ENCODE measurements around the gene ZNF318. TPM values are rescaled to one million over a fixed set of nuclear protein-coding genes. Genes with fewer than 3 reads are reported as not detected.
"Not testable (repeated sequence)": the region's sequence is repeated elsewhere in the genome, so short reads cannot be mapped to it uniquely, and the experiment has no call there.

The ZNF318 gene
- polyA plus RNA-seq, 1 of the 3 experiments (the other 2 are of a cell fraction), result 6.3 TPM

DNA sequence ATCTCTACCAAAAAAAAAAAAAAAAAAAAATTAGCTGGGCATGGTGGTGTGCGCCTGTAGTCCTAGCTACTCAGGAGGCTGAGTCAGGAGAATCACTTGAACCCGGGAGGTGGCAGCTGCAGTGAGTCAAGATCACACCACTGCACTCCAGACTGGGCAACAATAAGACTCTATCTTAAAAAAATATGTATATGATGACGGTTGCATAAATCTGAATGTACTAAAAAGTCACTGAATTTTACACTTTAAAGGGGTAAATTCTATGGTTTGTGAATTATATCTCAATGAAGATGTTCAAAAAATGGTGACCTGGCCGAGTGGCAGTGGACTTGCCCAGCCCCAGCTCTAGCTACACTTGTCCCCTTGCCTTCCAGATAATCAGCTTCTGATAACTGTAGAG lies 47.5 kb upstream of the ZNF318 start (continued):
- TF ChIP-seq, protein P1, sequence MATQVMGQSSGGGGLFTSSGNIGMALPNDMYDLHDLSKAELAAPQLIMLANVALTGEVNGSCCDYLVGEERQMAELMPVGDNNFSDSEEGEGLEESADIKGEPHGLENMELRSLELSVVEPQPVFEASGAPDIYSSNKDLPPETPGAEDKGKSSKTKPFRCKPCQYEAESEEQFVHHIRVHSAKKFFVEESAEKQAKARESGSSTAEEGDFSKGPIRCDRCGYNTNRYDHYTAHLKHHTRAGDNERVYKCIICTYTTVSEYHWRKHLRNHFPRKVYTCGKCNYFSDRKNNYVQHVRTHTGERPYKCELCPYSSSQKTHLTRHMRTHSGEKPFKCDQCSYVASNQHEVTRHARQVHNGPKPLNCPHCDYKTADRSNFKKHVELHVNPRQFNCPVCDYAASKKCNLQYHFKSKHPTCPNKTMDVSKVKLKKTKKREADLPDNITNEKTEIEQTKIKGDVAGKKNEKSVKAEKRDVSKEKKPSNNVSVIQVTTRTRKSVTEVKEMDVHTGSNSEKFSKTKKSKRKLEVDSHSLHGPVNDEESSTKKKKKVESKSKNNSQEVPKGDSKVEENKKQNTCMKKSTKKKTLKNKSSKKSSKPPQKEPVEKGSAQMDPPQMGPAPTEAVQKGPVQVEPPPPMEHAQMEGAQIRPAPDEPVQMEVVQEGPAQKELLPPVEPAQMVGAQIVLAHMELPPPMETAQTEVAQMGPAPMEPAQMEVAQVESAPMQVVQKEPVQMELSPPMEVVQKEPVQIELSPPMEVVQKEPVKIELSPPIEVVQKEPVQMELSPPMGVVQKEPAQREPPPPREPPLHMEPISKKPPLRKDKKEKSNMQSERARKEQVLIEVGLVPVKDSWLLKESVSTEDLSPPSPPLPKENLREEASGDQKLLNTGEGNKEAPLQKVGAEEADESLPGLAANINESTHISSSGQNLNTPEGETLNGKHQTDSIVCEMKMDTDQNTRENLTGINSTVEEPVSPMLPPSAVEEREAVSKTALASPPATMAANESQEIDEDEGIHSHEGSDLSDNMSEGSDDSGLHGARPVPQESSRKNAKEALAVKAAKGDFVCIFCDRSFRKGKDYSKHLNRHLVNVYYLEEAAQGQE (IDR thresholded peaks at IDR 0.05; ENCODE audit: low read depth, low read length), result no peak
- TF ChIP-seq MXI1 (IDR thresholded peaks at IDR 0.05; ENCODE audit: low read depth, low read length) (no peak), CHD2 (IDR thresholded peaks at IDR 0.05; ENCODE audit: low read length, partially characterized antibody) (no peak), GATA2 (CRISPR knock-in tag; IDR thresholded peaks at IDR 0.05) (no peak)

GRCh38 chr6:43415275-43415674 lies 45.8 kb upstream of the ZNF318 start:
- H3K9me2 ChIP-seq; H3K9ac ChIP-seq; H3K4me3 ChIP-seq (ENCODE audit: low read depth in 2 of 2, low read length in 1 of 2); H3K79me2 ChIP-seq (ENCODE audit: insufficient read depth); H2AFZ ChIP-seq (ENCODE audit: low read depth); H3F3A ChIP-seq (replicated peaks; ENCODE audit: insufficient read depth); H4K20me1 ChIP-seq (ENCODE audit: insufficient read depth); H3K9me3 ChIP-seq; H3K36me3 ChIP-seq (replicated peaks in 1 of 2; ENCODE audit: control insufficient read depth in 1 of 2, insufficient read depth in 2 of 2, low read length in 1 of 2); DNase-seq; H3K27me3 ChIP-seq (ENCODE audit: insufficient read depth); H3K4me2 ChIP-seq; H3K4me1 ChIP-seq (ENCODE audit: control insufficient read depth in 1 of 2, insufficient read depth in 2 of 2, low read depth in 1 of 2, low read length in 1 of 2); POLR2A ChIA-PET; H3K27ac ChIP-seq (ENCODE audit: low read depth in 2 of 2, low read length in 1 of 2): not testable (repeated sequence)
- 79% methylated on average over 8 of the region's 8 CpGs for WGBS (ENCODE audit: low lambda C conversion rate)
- CTCF ChIA-PET, result interaction anchor here (1.4 kb wide), 1 partner anchor 29 kb away, joined by 3 read pairs; no protein-coding TSS in a partner anchor

GRCh38 chr6:43413002-43413401 lies 43.6 kb upstream of the ZNF318 start:
- H3K9me2 ChIP-seq, result no peaks in the 10 kb centered on the region
- no peaks in the 10 kb centered on the region for H3K9me3 ChIP-seq
- ChIA-PET POLR2A (interaction anchor here (1.5 kb wide), 1 partner anchor 14 kb away, joined by 4 read pairs; the partner anchor contains the start of gene ABCC10), CTCF (interaction anchor here (0.7 to 1.8 kb wide), 5 partner anchors 9 to 94 kb away, joined by 3 to 7 read pairs (median 3); no protein-coding TSS in a partner anchor)
- H3K9ac ChIP-seq, result no peak overlapping the region
- no peak overlapping the region for H2AFZ ChIP-seq (ENCODE audit: low read depth)
- H3K79me2 ChIP-seq (ENCODE audit: insufficient read depth), result no peaks in the 10 kb centered on the region
- TF ChIP-seq RFX5 (IDR thresholded peaks at IDR 0.05; ENCODE audit: low read length) (no peak), YY1 (IDR thresholded peaks at IDR 0.05; ENCODE audit: low read depth) (no peak)
- H3K4me2 ChIP-seq, result no peak overlapping the region
- H3K27ac ChIP-seq (ENCODE audit: low read depth in 2 of 2, low read length in 1 of 2), result no peak overlapping the region
- H3K36me3 ChIP-seq (replicated peaks in 1 of 2; ENCODE audit: control insufficient read depth in 1 of 2, insufficient read depth in 2 of 2, low read length in 1 of 2), result no peaks in the 10 kb centered on the region
- 76% methylated on average over 2 of the region's 2 CpGs for WGBS (ENCODE audit: low lambda C conversion rate)
- H3K4me1 ChIP-seq (ENCODE audit: control insufficient read depth in 1 of 2, insufficient read depth in 2 of 2, low read depth in 1 of 2, low read length in 1 of 2), result no peaks in the 10 kb centered on the region
- DNase-seq, result no peak
- no peak overlapping the region for H3K4me3 ChIP-seq (ENCODE audit: low read depth in 2 of 2, low read length in 1 of 2)
- H4K20me1 ChIP-seq (ENCODE audit: insufficient read depth), result no peaks in the 10 kb centered on the region
- H3F3A ChIP-seq (replicated peaks; ENCODE audit: insufficient read depth), result no peaks in the 10 kb centered on the region
- H3K27me3 ChIP-seq (ENCODE audit: insufficient read depth), result no peaks in the 10 kb centered on the region; the same call in 1 of the 2 replicates

Data from SK-N-SH (cell line).